ENCODE data around the gene SORCS3.
A peak's percentile ranks its signal among the peaks of the same experiment; 100 is the strongest.

SORCS3 gene

DNA sequence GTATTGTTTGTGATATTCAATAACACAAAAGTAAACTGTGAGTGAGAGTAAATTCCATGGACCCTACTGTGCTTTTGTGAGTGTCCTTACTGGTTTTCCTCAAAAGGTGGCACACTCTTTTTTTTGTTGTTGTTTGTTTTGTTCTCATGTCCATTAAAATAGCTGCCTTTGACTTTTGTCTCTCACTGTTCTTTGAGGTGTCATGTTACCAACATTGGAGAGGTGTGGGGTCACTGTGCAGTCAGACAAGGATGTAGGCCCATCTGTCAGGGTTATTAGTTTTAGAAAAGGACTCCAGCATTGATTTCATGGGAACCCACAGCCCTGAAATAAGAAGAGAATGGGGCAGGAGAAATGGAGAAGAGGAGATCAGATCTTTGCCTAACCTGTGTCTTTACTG is 383.1 kb downstream of the SORCS3 start:
- DNase-seq: no peak

- DNase-seq: no peak
Observed at GRCh38 chr10:105025092-105025491, 384.0 kb downstream of the SORCS3 start.

- no peak for DNase-seq
Observed at GRCh38 chr10:105026566-105026965, 385.5 kb downstream of the SORCS3 start.

DNA sequence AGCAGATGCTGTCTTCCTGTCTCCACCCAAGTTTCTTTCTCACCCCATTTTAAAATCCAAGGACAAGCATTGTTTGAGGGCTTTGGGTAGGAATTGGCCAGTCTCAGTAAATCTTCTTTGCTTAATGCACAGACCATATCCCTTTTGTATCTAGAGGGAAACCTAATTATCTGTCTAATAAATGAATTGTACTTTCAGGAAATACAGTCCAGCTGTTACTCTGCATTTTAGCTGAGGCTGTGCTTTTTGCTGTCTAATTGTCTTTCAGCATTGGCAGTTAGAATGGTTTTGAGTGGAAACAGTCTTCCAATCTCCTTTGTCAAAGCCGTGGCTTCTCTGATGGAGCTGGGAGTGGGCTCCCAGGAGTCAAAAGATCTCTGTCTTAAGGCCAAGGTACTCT is 388.2 kb downstream of the SORCS3 start:
- DNase-seq: no peak

DNA sequence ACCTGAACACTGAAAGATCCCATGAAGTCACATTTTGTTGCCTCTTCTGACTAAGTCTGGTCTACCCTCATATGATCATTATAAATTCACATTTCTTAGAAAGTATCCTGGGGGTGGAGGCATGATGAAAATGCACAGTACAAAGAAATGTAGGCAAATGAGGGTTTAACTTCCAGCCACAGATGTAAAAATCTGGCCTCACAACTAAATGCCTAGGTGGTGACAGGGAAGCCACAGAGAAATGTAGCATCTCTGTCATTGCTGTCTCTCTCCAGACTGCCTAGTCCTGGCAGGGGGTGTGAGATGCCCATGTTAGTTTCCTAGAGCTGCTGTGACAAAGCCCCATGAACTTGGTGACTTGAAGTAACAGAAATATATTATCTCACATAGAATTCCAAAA is 395.9 kb downstream of the SORCS3 start:
- DNase-seq: no peak

- no peak for DNase-seq
Observed at GRCh38 chr10:105041956-105042355, 400.9 kb downstream of the SORCS3 start.

DNA sequence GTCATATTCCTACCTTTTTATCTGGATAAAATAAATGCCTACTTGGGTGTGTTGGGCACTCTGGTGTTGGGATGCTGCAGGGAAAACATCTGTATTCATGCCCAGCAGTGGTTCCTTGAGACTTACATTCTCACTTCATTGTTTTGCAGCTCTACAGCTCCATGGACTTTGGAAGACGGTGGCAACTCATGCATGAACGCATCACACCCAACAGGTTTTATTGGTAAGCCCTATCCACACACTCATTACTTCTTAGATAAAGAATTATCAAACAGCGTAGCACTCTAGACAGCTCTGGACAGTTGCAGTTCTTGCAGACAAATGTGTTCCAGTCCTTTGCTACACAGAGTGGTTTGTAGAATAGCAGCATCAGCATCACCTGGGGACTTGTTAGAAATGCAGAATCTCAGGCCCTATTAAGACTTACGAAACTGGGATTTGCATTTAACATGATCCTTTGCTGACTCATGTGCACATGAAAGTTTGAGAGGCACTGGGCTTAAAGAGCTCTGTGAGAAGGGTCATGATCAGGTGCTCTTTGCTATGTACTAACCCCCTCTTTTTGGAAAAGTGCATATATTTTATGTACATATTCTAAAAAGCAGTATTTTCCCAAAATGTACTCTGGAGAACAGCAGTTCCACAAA is 401.9 kb downstream of the SORCS3 start:
- DNase-seq: no peak

DNA sequence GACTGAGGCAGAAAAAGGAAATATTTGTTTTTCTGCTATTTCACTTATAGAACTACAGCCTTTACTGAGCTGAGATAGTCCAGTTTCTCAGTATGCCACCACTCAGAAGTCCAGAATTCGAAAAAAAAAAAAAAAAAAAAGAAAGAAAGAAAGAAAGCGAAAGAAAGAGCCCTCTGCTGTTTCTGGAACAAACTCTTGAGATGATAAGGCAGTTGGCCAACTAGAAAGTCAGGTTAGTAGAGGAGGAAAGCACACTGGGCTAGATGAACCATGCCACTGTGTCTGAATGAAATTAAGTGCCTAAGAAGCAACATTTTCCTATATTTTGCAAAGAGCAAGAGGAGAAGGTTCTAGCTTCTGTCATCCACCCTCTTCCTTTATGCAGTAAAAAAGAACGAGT is 403.8 kb downstream of the SORCS3 start:
- no peak for DNase-seq

- no peak for DNase-seq
Observed at GRCh38 chr10:105056413-105056812, 415.3 kb downstream of the SORCS3 start.

- DNase-seq: no peak
Observed at GRCh38 chr10:105062951-105063350, 421.9 kb downstream of the SORCS3 start.

- peak; percentile 3 for DNase-seq
Observed at GRCh38 chr10:105063796-105064195, 422.7 kb downstream of the SORCS3 start.

DNA sequence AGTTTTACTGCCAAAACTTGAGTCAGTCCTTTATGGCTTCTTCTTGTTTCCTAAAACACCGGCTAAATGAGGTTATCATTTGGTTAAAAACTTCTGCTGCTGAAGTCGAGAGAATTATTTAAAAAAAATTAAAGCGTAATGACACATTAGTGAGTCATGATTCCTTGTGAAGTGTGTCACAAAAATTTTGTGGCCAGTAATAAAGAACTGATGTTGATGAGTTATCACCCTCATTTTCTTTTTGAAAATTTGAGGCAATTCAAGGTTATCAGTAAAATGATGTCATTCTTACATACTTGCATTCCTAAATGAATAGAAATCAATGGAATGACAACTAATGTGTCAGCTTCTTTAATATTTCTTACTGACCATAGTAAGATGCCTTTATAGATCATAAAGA is 427.4 kb downstream of the SORCS3 start:
- DNase-seq: no peak

- DNase-seq: no peak
Observed at GRCh38 chr10:105070249-105070648, 429.2 kb downstream of the SORCS3 start.

GRCh38 chr10:105070952-105071351 is 429.9 kb downstream of the SORCS3 start:
- DNase-seq: no peak

- no peak for DNase-seq
Observed at GRCh38 chr10:105071980-105072379, 430.9 kb downstream of the SORCS3 start.

DNA sequence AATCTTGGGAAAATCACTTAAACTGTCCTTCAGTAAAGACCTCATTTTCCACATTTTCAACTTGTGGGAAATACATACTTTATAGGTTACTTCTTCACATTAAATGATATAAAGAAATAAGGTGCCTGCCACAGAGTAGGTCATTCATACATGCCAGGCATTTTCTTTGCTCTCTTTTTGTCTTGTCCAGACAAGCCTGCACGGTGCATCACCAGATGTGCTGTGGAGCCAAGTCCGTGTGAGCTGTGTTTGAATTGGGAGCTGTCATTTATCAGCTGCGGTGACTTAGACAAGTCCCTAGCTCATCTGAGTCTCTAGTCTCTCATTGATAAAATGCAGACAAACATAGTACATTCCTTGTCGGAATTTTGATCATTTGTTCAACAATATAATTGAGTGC is 432.9 kb downstream of the SORCS3 start:
- DNase-seq: no peak

- DNase-seq: no peak
Observed at GRCh38 chr10:105075031-105075430, 433.9 kb downstream of the SORCS3 start.

GRCh38 chr10:105085980-105086379 is 444.9 kb downstream of the SORCS3 start:
- no peak for DNase-seq

- DNase-seq: no peak
Observed at GRCh38 chr10:105094048-105094447, 453.0 kb downstream of the SORCS3 start.

DNA sequence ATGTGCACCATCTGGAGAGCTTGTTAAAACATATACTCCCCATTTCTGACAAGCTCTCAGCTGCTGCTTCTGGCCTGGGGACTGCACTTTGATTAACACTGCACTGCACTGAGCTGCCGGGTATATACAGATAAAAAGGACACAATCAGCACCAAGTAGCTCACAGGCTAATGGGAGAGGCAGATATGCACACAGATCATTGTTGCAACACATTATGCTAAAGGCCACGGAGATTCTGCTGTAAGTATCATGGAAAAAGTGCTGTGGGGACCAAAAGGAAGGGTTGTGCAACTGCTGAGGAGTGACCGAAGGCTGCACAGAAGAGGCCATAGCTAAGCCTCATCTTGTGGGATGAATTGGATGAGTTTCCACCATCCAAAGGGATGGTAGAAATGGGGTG is 455.2 kb downstream of the SORCS3 start:
- DNase-seq: no peak

GRCh38 chr10:105102977-105103376 is 461.9 kb downstream of the SORCS3 start:
- no peak for DNase-seq

GRCh38 chr10:105104297-105104696 is 463.2 kb downstream of the SORCS3 start:
- DNase-seq: no peak

GRCh38 chr10:105109164-105109563 is 468.1 kb downstream of the SORCS3 start:
- DNase-seq: no peak

DNA sequence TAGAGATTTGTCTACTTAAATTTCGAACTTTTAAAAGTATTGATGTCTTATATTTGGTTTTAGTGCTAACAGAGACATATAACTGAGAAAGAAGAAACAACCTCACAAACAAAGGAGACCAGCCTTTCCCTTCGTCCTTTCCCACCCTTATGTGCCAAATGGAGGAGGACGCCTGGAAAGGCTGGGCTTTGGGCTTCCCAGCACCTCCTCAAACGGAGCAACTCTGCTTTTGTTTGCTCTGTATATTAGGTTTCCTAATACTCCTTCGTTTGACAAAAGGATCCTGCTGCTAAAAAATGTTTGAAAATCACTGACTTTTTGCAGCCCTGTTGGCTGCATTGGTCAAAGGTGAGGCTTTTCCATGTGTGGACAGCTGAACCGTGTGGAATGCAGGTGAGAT is 471.8 kb downstream of the SORCS3 start:
- no peak for DNase-seq

DNA sequence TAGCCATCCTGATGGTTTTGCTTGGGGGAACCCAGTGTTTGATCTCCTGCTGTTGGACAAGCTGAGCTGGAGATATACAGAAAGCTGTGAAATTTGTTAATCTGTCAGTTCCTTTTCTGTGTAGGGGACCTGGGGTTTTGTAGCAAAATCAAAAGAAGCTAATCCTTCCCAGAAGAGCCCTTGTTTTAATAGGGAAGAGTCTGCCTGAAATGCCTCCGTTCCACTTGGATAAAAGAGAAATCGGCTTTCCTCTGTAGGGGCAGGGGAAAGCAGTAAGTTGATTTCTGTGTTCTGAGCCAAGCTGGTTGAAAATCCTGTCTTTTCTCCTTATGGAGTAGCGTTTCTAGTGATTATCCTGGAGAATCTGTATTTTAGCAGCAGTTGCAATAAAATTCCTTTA is 472.6 kb downstream of the SORCS3 start:
- DNase-seq: no peak

DNA sequence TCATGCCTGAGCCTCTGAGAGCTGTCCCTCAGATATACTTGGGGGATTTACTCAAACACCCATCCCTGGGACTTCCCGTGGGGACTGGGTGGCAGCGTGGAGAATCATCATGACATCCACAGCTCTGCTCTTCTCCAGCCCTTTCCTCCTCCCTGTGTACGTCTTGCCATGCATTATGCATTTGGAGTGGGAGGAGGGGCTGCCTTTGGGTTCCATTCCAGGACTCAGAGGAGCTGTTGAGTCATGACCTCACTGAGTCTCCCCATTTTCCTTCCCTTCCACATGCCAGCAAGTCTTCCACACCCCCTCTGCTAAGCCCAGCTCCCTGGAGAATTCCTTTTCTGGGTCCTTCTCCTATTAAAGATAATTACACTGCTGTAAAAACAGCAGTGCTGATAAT is 480.7 kb downstream of the SORCS3 start:
- no peak for DNase-seq
